GM19035 (cell line): Measurements from ENCODE around the gene RDX.

Source experiments
- ATAC-seq: cut with Tn5 transposase; IDR thresholded peaks from one replicate; pipeline ENCODE4 v1.9.1; 2021; ENCODE audit not compliant: unreplicated experiment

The RDX gene

GRCh38 chr11:110141812-110142211 is 154.6 kb downstream of the RDX start:
- no peak for ATAC-seq

GRCh38 chr11:110134110-110134509 is 162.3 kb downstream of the RDX start:
- no peak for ATAC-seq

GRCh38 chr11:110133160-110133559 is 163.3 kb downstream of the RDX start:
- ATAC-seq: no peak

GRCh38 chr11:110131386-110132123 is 164.9 kb downstream of the RDX start:
- no peak for ATAC-seq

GRCh38 chr11:110130642-110131238 is 165.7 kb downstream of the RDX start:
- no peak for ATAC-seq

- ATAC-seq: no peak
Observed at GRCh38 chr11:110128161-110128560, 168.3 kb downstream of the RDX start.

GRCh38 chr11:110126936-110127335 is 169.5 kb downstream of the RDX start:
- no peak for ATAC-seq

- no peak for ATAC-seq
Observed at GRCh38 chr11:110125632-110126031, 170.8 kb downstream of the RDX start.
